Endodermal cell (in vitro differentiated cells): ENCODE results near the gene FARP2. TPM values are rescaled to one million over a fixed set of nuclear protein-coding genes. Genes with fewer than 3 reads are reported as not detected.
"Not testable (repeated sequence)": the region's sequence is repeated elsewhere in the genome, so short reads cannot be mapped to it uniquely, and the experiment has no call there.

Experiments
- DNase-seq: peaks from one replicate; pipeline ENCODE4 v3.0.0-alpha.2; 2017
- H3K27ac ChIP-seq: 2 replicates; pipeline ENCODE4 v1.5.1; 2013; ENCODE audit warnings: mild to moderate bottlenecking, low read depth, low read length, moderate library complexity
- H3K27me3 ChIP-seq: 2 replicates; pipeline ENCODE4 v1.6.1; 2013; ENCODE audit warnings: mild to moderate bottlenecking, low read length, moderate library complexity; ENCODE audit not compliant: insufficient read depth, control insufficient read depth, poor library complexity, severe bottlenecking
- H3K36me3 ChIP-seq: 2 replicates; pipeline ENCODE4 v1.7.0; 2013; ENCODE audit warnings: mild to moderate bottlenecking, low read length, moderate library complexity; ENCODE audit not compliant: control insufficient read depth, insufficient read depth
- H3K4me1 ChIP-seq: one replicate; pipeline ENCODE4 v1.7.0; 2013; ENCODE audit warnings: low read length; ENCODE audit not compliant: control insufficient read depth, insufficient read depth
- H3K4me3 ChIP-seq: 2 replicates; pipeline ENCODE4 v1.5.1; 2013; ENCODE audit warnings: mild to moderate bottlenecking, low read length, moderate library complexity
- H3K9ac ChIP-seq: 2 replicates; pipeline ENCODE4 v1.6.1; 2013; ENCODE audit warnings: mild to moderate bottlenecking, low read length, moderate library complexity; ENCODE audit not compliant: poor library complexity, severe bottlenecking; ENCODE audit errors: extremely low read depth
- H3K9me3 ChIP-seq: 2 replicates; pipeline ENCODE4 v1.6.1; 2013; ENCODE audit warnings: mild to moderate bottlenecking, low read length, moderate library complexity; ENCODE audit not compliant: control insufficient read depth
- H3K27ac Mint-ChIP-seq: 2 replicates; pipeline ENCODE4 v1.8.0; 2020; ENCODE audit warnings: mixed read lengths
- H3K27me3 Mint-ChIP-seq: 2 replicates; pipeline ENCODE4 v1.8.0; 2021; ENCODE audit warnings: mild to moderate bottlenecking, mixed read lengths; ENCODE audit not compliant: insufficient read depth
- H3K36me3 Mint-ChIP-seq: 2 replicates; pipeline ENCODE4 v1.8.0; 2020; ENCODE audit warnings: low read depth, mixed read lengths
- H3K4me1 Mint-ChIP-seq: 2 replicates; pipeline ENCODE4 v1.8.0; 2020; ENCODE audit warnings: mixed read lengths
- H3K4me3 Mint-ChIP-seq: 2 replicates; pipeline ENCODE4 v1.8.0; 2020; ENCODE audit warnings: mild to moderate bottlenecking, moderate library complexity, mixed read lengths
- H3K9me3 Mint-ChIP-seq: 2 replicates; pipeline ENCODE4 v1.8.0; 2020; ENCODE audit warnings: mild to moderate bottlenecking, mixed read lengths
- CTCF ChIP-seq: fragments of 200-600 bp; sonication (generic); conservative IDR thresholded peaks from 2 replicates; pipeline ENCODE4 v1.5.0; 2021; ENCODE audit warnings: antibody characterized with exemption, mild to moderate bottlenecking
- WGBS, 2 experiments: methylation state at CpG; one replicate each; pipeline versions ENCODE4 v1.1.5 to v1.1.7; 2013; ENCODE audit warnings: missing lambda C conversion rate in 2 of 2, mixed read lengths in 1 of 2; ENCODE audit not compliant: insufficient coverage in 1 of 2, insufficient read length in 1 of 2; 5-methylcytosine and 5-hydroxymethylcytosine counted together
- total RNA-seq, 2 donors: library from RNA; stranded (reverse); fragmentation: NEBNext Ultra II Directional in 1 of 2; extraction: Animal tissue kit (Norgen Biotek cat#: 25700) in 1 of 2; gene quantifications; 2 replicates in 1 of 2; 3 replicates in 1 of 2; pipeline ENCODE4 v1.2.1, GENCODE V29; 2021

Gene FARP2
- total RNA-seq, 2 donors from 2014 or later = 36.4 to 51.4 TPM

GRCh38 chr2:241393524-241394196 lies 37.6 kb downstream of the FARP2 start:
- H3K9me3 ChIP-seq = no peaks in the 10 kb centered on the region
- no peak for TF ChIP-seq CTCF
- H3K4me3 ChIP-seq = no peak overlapping the region
- H3K36me3 Mint-ChIP-seq = peaks cover 8% of the 10 kb centered on the region
- no peak overlapping the region for H3K27ac ChIP-seq
- H3K27me3 Mint-ChIP-seq = no peaks in the 10 kb centered on the region
- no peaks in the 10 kb centered on the region for H3K27me3 ChIP-seq
- WGBS, 2 experiments = 80 to 94% methylated on average over 2 to 3 of the region's 3 CpGs
- peak overlapping the region; percentile 7 for H3K27ac Mint-ChIP-seq
- DNase-seq = no peak
- H3K4me1 Mint-ChIP-seq = no peaks in the 10 kb centered on the region
- no peaks in the 10 kb centered on the region for H3K4me1 ChIP-seq
- no peak overlapping the region for H3K9ac ChIP-seq
- no peak overlapping the region for H3K4me3 Mint-ChIP-seq
- peaks cover 5% of the 10 kb centered on the region for H3K36me3 ChIP-seq
- peaks cover 2% of the 10 kb centered on the region for H3K9me3 Mint-ChIP-seq

- not testable (repeated sequence) for H3K36me3 Mint-ChIP-seq, H3K4me3 ChIP-seq, H3K4me3 Mint-ChIP-seq, H3K9ac ChIP-seq, H3K36me3 ChIP-seq, H3K9me3 ChIP-seq, DNase-seq, H3K27ac Mint-ChIP-seq, H3K27me3 ChIP-seq, H3K9me3 Mint-ChIP-seq, H3K4me1 ChIP-seq, H3K4me1 Mint-ChIP-seq, H3K27ac ChIP-seq, H3K27me3 Mint-ChIP-seq
- WGBS, 2 experiments = 90 to 100% methylated on average over 3 to 4 of the region's 6 CpGs
Measured at GRCh38 chr2:241396809-241397208, 40.7 kb downstream of the FARP2 start.

GRCh38 chr2:241399941-241400922 lies 44.1 kb downstream of the FARP2 start:
- Histone ChIP-seq H3K9ac (no peak overlapping the region), H3K27me3 (no peaks in the 10 kb centered on the region), H3K27ac (no peak overlapping the region), H3K4me1 (no peaks in the 10 kb centered on the region), H3K4me3 (no peak overlapping the region), H3K9me3 (no peaks in the 10 kb centered on the region), H3K36me3 (peaks cover 13% of the 10 kb centered on the region)
- Mint-ChIP-seq H3K4me1 (no peaks in the 10 kb centered on the region), H3K4me3 (no peak overlapping the region), H3K36me3 (peaks cover 5% of the 10 kb centered on the region), H3K27me3 (no peaks in the 10 kb centered on the region), H3K27ac (peak overlapping the region; percentile 8), H3K9me3 (peaks cover 2% of the 10 kb centered on the region)
- TF ChIP-seq CTCF = no peak
- 86 to 94% methylated on average over 5 to 10 of the region's 10 CpGs for WGBS, 2 experiments
- DNase-seq = no peak
